ENCODE measurements around the gene MIEN1. TPM values are rescaled to one million over a fixed set of nuclear protein-coding genes. Genes with fewer than 3 reads are reported as not detected.

The MIEN1 gene
- total RNA-seq, 2 donors from 2014 or later: 74.1 to 103 TPM

DNA sequence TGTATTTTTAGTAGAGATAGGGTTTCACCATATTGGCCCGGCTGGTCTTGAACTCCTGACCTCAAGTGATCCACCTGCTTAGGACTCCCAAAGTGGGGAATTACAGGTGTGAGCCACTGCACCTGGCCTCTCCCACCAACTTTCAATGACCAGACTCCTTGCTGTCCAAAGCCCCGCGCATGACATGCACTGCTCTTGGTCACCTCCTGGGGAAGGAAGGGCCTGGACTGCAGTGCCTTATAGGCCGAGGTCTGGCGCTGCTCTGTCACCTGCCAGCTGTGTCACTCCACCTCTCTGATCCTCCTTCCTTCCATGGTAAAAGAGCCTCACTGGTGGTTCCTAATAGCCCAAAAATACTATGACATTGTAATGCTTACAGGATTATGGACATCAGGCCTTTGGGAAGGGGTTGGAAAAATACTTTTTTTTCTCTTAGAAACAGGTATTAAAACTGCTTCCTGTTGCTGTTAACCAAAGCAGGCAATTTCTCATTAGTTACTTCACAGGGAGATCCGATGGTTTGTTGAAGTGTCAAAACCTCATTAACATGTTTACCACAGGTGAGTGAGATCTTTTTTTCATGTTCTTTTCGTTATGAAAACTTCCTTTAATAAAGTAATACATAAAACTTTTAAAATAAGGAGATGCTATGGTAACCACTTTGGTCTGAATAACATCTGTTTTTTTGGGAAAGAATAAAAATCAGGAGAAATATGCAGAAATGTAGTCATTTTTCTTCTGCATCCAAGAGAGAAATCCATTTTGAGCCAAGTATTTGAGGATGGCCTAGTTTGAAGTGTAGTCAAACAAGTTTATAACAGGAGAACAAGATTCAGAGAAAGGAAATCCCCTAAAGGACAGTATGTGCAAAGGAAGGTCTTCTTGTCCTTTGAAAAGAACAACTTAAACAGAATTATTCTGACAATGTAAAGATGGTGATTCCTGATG, 42.9 kb upstream of the MIEN1 start:
- Histone ChIP-seq H3K4me3 (no peak overlapping the region), H3K9me3 (no peaks in the 10 kb centered on the region), H3K9ac (ENCODE audit: low read depth in 2 of 2, low read length in 2 of 2) (no peak overlapping the region), H3K36me3 (no peaks in the 10 kb centered on the region), H3K27ac (peak overlapping the region; percentile 52), H3K4me1 (no peaks in the 10 kb centered on the region), H3K27me3 (no peaks in the 10 kb centered on the region)
- intact Hi-C loops (cut with DNase I): loop anchor here (10.0 kb wide), 1 partner anchor 72 kb away; no protein-coding TSS in a partner anchor
- DNase-seq: no peak
- TF ChIP-seq, protein P1, sequence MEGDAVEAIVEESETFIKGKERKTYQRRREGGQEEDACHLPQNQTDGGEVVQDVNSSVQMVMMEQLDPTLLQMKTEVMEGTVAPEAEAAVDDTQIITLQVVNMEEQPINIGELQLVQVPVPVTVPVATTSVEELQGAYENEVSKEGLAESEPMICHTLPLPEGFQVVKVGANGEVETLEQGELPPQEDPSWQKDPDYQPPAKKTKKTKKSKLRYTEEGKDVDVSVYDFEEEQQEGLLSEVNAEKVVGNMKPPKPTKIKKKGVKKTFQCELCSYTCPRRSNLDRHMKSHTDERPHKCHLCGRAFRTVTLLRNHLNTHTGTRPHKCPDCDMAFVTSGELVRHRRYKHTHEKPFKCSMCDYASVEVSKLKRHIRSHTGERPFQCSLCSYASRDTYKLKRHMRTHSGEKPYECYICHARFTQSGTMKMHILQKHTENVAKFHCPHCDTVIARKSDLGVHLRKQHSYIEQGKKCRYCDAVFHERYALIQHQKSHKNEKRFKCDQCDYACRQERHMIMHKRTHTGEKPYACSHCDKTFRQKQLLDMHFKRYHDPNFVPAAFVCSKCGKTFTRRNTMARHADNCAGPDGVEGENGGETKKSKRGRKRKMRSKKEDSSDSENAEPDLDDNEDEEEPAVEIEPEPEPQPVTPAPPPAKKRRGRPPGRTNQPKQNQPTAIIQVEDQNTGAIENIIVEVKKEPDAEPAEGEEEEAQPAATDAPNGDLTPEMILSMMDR (IDR thresholded peaks at IDR 0.05): no peak

DNA sequence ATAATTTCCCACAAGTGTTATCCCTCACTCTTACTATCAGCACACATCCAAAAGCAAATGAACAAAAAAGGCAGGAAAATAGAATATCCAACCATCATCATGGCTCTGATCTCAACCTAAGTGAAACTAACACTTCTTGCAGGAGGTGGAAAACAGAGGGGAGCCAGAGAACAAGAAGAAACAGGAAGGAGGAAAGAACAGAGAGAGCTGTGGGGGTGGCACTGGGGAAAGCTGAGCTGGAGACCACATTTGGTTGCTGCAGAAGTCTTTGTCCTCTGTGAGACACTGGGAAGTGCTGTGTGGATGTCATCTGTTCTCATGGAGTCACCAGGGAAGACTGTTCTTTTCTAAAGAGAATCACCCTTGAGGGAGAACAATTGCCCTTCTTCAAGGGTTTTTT, 42.1 kb upstream of the MIEN1 start:
- Histone ChIP-seq H3K36me3 (no peaks in the 10 kb centered on the region), H3K27ac (peak overlapping the region; percentile 52), H3K4me1 (no peaks in the 10 kb centered on the region), H3K9me3 (no peaks in the 10 kb centered on the region), H3K9ac (ENCODE audit: low read depth in 2 of 2, low read length in 2 of 2) (no peak overlapping the region), H3K27me3 (no peaks in the 10 kb centered on the region), H3K4me3 (no peak overlapping the region)
- TF ChIP-seq, protein P1 (IDR thresholded peaks at IDR 0.05): no peak
- no peak for DNase-seq
- intact Hi-C loops (cut with DNase I): loop anchor here (10.0 kb wide), 1 partner anchor 72 kb away; no protein-coding TSS in a partner anchor

DNA sequence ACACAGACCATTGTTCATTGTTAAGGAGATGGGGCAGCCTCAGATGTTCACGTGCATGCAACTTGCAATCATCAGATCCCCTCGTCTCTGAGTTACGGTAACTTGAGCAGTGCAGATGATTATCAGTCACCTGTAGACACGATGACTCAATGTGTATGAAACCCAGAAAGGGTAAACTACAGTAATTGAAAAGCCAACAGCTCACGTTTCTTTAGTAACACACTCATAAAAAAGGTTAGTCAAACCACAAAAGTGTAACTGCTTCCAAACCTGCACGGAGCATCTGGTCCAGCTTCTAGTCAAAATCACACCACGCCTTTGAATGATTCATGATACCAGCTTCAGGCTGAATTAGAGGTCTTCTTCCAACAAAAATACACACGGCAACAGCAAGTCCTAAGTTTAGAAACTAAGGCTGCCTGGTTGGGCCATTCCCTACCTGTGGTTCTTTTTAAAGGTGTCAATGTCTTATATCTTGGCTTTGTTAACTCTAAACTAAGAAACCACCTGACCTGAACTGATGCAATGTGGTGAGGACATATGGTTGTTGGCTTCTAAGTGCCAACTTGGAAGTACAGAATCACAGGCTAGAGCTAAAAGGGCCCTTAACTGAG, 39.7 kb upstream of the MIEN1 start:
- H3K27ac ChIP-seq: peak overlapping the region; percentile 36
- TF ChIP-seq, protein P1 (IDR thresholded peaks at IDR 0.05): no peak
- no peak overlapping the region for H3K9ac ChIP-seq (ENCODE audit: low read depth in 2 of 2, low read length in 2 of 2)
- intact Hi-C loops (cut with DNase I): loop anchor here (10.0 kb wide), 1 partner anchor 75 kb away; no protein-coding TSS in a partner anchor
- no peak overlapping the region for H3K4me3 ChIP-seq
- DNase-seq: no peak
- no peaks in the 10 kb centered on the region for H3K27me3 ChIP-seq
- no peaks in the 10 kb centered on the region for H3K36me3 ChIP-seq
- no peaks in the 10 kb centered on the region for H3K9me3 ChIP-seq
- H3K4me1 ChIP-seq: no peaks in the 10 kb centered on the region

DNA sequence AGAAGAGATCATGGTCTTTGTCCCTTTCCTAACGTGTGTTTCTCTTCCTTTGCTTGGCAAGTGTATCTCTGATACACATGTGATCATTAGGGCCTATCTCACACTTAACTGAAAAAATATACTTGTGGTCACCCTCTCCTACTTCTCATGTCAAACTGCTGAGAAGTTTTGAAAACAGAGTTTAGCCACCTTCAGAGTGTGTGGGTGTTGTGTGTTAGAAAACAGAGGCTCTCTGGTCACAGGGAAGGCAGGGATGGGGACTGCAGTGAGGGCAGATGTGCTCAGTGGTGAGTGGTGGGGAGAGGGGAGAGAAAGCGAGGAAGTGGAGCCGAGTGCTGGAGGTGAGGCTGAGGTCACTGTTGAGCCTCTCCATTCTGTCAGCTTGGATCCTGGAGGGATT, 36.8 kb upstream of the MIEN1 start:
- no peak overlapping the region for H3K4me3 ChIP-seq
- no peak overlapping the region for H3K9ac ChIP-seq (ENCODE audit: low read depth in 2 of 2, low read length in 2 of 2)
- H3K36me3 ChIP-seq: no peaks in the 10 kb centered on the region
- TF ChIP-seq, protein P1 (IDR thresholded peaks at IDR 0.05): no peak
- no peak for DNase-seq
- no peaks in the 10 kb centered on the region for H3K27me3 ChIP-seq
- no peak overlapping the region for H3K27ac ChIP-seq
- H3K4me1 ChIP-seq: no peaks in the 10 kb centered on the region
- H3K9me3 ChIP-seq: no peaks in the 10 kb centered on the region
- intact Hi-C loops (cut with DNase I): no loop called here

DNA sequence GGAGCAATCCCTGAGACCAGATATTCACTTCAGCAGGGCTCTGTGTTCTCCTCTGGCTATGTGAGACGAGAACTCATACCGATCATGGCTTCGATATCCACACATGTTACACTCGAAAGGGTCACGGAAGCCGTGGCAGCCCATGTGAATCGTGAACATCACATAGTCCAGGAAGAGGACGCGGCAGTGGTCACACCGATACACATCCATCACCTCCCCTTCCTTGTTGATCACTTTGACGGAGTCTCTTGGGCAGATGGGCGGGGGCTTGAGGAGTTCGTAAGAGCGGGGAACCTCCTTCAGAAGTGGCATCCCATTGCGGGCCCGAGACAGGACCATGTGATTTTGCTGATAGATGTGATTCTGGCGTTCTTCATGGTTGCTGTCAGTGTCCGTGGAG, 35.4 kb upstream of the MIEN1 start:
- TF ChIP-seq, protein P1 (IDR thresholded peaks at IDR 0.05): no peak
- no peaks in the 10 kb centered on the region for H3K36me3 ChIP-seq
- intact Hi-C loops (cut with DNase I): no loop called here

More for the DNA sequence above, 35.4 kb upstream of the MIEN1 start:
- H3K27me3 ChIP-seq: no peaks in the 10 kb centered on the region
- no peaks in the 10 kb centered on the region for H3K9me3 ChIP-seq
- DNase-seq: no peak
- no peak overlapping the region for H3K4me3 ChIP-seq
- H3K27ac ChIP-seq: no peak overlapping the region
- H3K4me1 ChIP-seq: no peaks in the 10 kb centered on the region
- no peak overlapping the region for H3K9ac ChIP-seq (ENCODE audit: low read depth in 2 of 2, low read length in 2 of 2)
